NB4 (cell line): ENCODE data around the gene FUZ.

Experiments
- DNase-seq: peaks from one replicate; pipeline ENCODE4 v3.0.0; 2010; ENCODE audit warnings: low read depth
- H3K4me3 ChIP-seq: one replicate; pipeline ENCODE4 v1.5.1; 2011; ENCODE audit warnings: mild to moderate bottlenecking, low read depth, low read length, moderate library complexity
- MYC ChIP-seq: IDR thresholded peaks from 2 replicates; pipeline ENCODE4 v1.6.1; 2011; ENCODE audit warnings: low read depth, low read length
- POLR2A ChIP-seq: IDR thresholded peaks from 2 replicates; pipeline ENCODE4 v1.6.1; 2011; ENCODE audit warnings: mild to moderate bottlenecking; ENCODE audit not compliant: insufficient read length; ENCODE audit errors: extremely low read depth
- TF ChIP-seq, protein P1 (sequence below): IDR thresholded peaks from 2 replicates; pipeline ENCODE4 v1.6.1; 2011; ENCODE audit warnings: low read depth, low read length
- TF ChIP-seq, protein P2 (sequence below): IDR thresholded peaks from one replicate; pipeline ENCODE4 v1.5.1; 2012; ENCODE audit warnings: low read depth, low read length

Gene FUZ

DNA sequence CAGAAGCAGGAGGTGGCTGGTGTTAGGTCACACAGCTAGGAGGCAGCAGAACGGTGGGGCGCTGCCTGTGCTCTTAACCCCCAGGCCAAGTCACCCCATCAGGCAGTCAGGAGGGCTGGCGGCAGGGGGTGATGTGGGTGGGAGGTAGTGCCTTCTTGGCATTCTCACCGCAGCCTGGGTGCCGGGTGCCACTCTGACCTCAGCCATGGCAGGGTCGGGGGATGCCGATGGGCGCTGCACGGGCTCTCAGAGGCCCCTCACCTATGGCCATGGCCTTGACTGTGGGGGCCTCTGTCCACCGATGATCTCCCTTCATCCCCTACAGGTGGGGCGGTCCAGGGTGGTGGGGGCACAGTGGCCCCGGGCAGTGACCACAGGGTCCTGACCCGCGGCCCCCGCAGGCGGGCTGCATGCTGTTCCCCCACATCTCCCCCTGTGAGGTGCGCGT, 43.5 kb upstream of the FUZ start:
- H3K4me3 ChIP-seq: no peak overlapping the region
- DNase-seq: no peak
- TF ChIP-seq, protein P1, sequence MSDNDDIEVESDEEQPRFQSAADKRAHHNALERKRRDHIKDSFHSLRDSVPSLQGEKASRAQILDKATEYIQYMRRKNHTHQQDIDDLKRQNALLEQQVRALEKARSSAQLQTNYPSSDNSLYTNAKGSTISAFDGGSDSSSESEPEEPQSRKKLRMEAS: no peak
- TF ChIP-seq, protein P2, sequence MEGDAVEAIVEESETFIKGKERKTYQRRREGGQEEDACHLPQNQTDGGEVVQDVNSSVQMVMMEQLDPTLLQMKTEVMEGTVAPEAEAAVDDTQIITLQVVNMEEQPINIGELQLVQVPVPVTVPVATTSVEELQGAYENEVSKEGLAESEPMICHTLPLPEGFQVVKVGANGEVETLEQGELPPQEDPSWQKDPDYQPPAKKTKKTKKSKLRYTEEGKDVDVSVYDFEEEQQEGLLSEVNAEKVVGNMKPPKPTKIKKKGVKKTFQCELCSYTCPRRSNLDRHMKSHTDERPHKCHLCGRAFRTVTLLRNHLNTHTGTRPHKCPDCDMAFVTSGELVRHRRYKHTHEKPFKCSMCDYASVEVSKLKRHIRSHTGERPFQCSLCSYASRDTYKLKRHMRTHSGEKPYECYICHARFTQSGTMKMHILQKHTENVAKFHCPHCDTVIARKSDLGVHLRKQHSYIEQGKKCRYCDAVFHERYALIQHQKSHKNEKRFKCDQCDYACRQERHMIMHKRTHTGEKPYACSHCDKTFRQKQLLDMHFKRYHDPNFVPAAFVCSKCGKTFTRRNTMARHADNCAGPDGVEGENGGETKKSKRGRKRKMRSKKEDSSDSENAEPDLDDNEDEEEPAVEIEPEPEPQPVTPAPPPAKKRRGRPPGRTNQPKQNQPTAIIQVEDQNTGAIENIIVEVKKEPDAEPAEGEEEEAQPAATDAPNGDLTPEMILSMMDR: no peak
- TF ChIP-seq MYC: no peak
- no peak for TF ChIP-seq POLR2A

DNA sequence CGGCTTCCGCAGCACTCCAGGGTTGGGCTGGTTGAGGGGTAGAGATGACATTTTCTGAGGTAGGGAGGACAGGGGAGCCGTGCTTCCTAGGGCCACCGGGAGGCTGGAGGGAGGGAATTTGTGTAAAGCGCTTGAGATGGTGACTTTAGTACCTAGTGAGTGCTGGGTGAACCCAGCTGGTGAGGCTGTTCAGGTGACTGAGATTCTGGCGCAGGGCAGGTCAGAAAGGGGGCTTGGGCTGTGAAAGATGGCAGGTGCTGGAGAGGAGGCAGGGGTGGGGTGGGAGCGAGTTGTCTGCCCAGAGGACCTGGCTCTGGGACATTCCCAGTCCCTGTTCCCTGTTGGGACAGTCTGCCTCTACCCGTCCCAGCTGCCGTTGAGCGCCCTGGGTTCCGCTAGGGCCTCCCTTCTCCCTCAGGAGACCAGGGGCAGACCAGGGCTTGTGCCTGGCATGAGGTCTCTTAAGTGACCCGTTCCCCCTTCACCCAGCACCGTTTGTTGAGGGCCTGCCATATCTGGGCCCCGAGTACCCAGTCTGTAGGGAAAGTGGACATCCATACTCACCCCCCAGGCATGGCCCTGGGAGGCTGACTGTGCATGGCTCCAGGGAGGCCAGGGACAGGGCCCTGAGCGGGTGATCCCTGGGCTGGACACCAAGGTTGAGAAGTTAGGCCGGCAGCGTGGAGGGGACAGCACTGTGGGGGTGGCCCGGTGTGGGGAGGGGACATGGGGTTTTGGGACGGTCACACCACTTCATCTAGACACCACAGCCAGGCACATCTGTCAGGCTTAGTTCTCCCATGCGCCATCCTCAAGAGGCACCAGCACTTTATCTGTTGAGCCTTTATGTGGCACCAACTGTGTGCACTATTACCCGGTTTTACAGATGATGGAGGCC, 42.8 kb upstream of the FUZ start:
- DNase-seq: no peak
- TF ChIP-seq MYC (no peak), POLR2A (no peak)
- TF ChIP-seq, protein P1: no peak
- TF ChIP-seq, protein P2: no peak
- no peak overlapping the region for H3K4me3 ChIP-seq

DNA sequence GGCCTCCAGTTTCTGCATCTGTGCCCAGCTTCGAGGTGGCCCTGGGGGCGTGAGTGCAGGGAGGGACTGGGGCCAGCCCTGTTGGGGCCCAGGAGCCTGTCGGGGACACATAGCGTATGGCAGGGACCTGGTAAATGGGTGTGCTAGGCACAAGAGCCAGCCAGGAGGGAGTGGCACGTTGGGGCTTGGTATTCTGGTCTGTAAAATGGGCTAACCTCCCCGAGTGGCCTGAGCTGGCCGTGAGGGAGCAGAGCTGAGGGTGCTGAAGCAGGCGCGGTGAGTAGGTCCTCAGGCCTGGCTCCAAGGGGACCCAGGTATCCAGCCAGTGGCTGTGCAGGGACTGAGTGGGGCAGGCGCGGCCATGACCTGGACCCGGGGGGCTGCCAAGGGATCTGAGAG, 42.2 kb upstream of the FUZ start:
- DNase-seq: no peak
- H3K4me3 ChIP-seq: no peak overlapping the region
- TF ChIP-seq, protein P2: no peak
- TF ChIP-seq, protein P1: no peak
- TF ChIP-seq MYC (no peak), POLR2A (no peak)

DNA sequence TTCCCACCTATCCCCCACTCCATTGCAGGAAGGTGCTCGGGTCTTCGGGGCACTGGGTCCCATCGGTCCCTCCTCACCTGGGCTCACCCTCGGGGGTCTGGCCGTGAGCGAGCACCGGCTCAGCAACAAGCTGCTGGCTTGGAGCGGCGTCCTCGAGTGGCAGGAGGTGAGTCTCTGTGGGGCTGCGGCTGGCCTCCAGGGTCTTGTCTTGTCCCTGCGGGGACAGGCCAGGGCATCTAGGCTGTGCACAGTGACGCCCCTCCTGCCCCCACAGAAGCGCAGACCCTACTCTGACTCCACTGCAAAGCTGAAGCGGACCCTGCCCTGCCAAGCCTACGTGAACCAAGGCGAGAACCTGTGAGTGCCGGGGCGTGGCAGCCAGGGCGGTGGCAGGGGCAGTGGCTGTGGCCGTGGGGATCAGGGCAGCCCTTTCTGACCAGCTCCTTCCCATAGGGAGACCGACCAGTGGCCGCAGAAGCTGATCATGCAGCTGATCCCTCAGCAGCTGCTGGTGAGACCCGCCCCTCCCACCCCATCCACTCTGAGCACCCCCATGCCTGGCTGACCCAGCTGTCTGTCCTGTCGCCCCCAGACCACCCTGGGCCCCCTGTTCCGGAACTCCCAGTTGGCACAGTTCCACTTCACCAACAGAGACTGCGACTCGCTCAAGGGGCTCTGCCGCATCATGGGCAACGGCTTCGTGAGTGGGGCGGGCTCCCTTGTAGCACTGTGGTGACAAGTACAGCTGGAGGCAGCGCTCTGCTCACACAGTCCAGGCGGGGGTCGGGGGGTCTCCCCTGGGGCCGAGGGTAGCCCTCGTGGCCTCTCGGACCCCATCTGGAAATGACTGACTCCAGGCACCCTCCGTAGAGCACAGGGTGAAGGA, 41.5 kb upstream of the FUZ start:
- TF ChIP-seq POLR2A: no peak
- TF ChIP-seq MYC: no peak
- TF ChIP-seq, protein P1: no peak
- TF ChIP-seq, protein P2: no peak
- DNase-seq: no peak
- H3K4me3 ChIP-seq: no peak overlapping the region

DNA sequence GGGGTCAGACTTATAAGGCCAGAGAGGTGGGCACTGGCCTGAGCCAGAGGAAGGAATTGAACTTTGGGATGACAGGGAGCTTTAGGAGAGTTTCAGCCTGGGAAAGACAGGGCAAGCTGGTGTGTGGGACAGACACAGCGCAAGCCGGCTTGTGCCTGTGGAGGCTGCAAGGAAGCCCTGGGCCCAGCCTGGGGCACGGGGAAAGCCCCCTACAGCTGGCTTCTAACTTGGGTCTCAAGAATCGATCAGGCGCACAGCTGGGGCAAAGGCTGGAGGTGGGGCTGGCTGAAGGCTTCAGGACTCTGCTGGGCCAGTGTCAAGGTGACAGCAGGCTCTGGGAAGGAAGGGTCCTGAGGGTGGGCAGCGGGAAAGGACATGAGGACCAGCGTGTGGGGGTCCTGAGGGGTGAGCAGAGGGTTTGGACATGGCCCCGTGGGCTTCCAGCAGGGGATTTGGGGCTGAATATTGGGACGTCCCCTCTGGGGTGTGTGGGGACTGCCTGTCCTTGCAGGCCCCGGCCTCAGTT, 40.8 kb upstream of the FUZ start:
- no peak overlapping the region for H3K4me3 ChIP-seq
- TF ChIP-seq, protein P2: no peak
- TF ChIP-seq MYC: no peak
- DNase-seq: no peak
